HepG2 (cell line): ENCODE data around the gene PRICKLE2. TPM values are rescaled to one million over a fixed set of nuclear protein-coding genes. Genes with fewer than 3 reads are reported as not detected.

Experiments
- ATAC-seq: fragments of 200-7000 bp; cut with Tn5 transposase; 3 replicates; pipeline ENCODE4 v1.9.1; 2020; ENCODE audit warnings: mild to moderate bottlenecking, moderate library complexity
- BruUV-seq: library from RNA; stranded (reverse); fragments of 400-500 nt; replicated peaks from 2 replicates; lab custom pipeline; 2021; lab: Mats Ljungman, UMichigan
- CTCF ChIA-PET: fragments of 300-600 bp; formaldehyde crosslinking; extraction: SDS; loops from one replicate; lab custom pipeline; 2021; ENCODE audit warnings: low total read pairs, inconsistent platforms, low intra/inter-chr PET ratio; lab: Yijun Ruan, JAX
- POLR2A ChIA-PET: fragments of 350-600 bp; sonication (Branson Sonifier 250); formaldehyde crosslinking; loops from one replicate; lab custom pipeline; 2020; ENCODE audit warnings: antibody characterized with exemption, inconsistent platforms; lab: Yijun Ruan, JAX
- DNase-seq: peaks from one replicate; pipeline ENCODE4 v3.0.0-alpha.2; 2015; ENCODE audit warnings: low spot score
- FAIRE-seq: peaks from 3 replicates; lab custom pipeline; 2011; peaks lifted over from hg19 to GRCh38; lab: Jason Lieb, UNC
- H2AFZ ChIP-seq: one replicate; pipeline ENCODE4 v1.6.1; 2011; ENCODE audit warnings: low read length, inconsistent platforms
- H3K27ac ChIP-seq: fragments of 300-600 bp; 3 replicates; pipeline ENCODE4 v1.8.0; 2011; ENCODE audit warnings: mixed run types, mild to moderate bottlenecking, mixed read lengths, low read length, inconsistent platforms; ENCODE audit not compliant: insufficient read depth; ENCODE audit errors: extremely low read length
- H3K27me3 ChIP-seq, 2 experiments: fragments of 200-600 bp in 1 of 2; 2 replicates in 1 of 2; 3 replicates in 1 of 2; pipeline versions ENCODE4 v1.6.0 to v1.8.0; 2011; ENCODE audit warnings: low read length in 2 of 2, mild to moderate bottlenecking in 2 of 2, moderate library complexity in 2 of 2, inconsistent platforms in 1 of 2; ENCODE audit not compliant: insufficient read depth in 2 of 2, control insufficient read depth in 1 of 2
- H3K36me3 ChIP-seq, 2 experiments: fragments of 200-600 bp in 1 of 2; replicated peaks in 1 of 2; 2 replicates in 1 of 2; 3 replicates in 1 of 2; pipeline versions ENCODE4 v1.5.1 to v1.8.0; 2011; ENCODE audit warnings: low read length in 2 of 2, inconsistent platforms in 1 of 2; ENCODE audit not compliant: insufficient read depth in 2 of 2, control insufficient read depth in 1 of 2
- H3K4me1 ChIP-seq: 2 replicates; pipeline ENCODE4 v1.5.1; 2012; ENCODE audit warnings: low read length, inconsistent platforms; ENCODE audit not compliant: insufficient read depth
- H3K4me2 ChIP-seq: 2 replicates; pipeline ENCODE4 v1.6.0; 2011; ENCODE audit warnings: low read depth, low read length, inconsistent platforms
- H3K4me3 ChIP-seq, 3 experiments: fragments of 200-600 bp in 1 of 3; sonication (generic), shearing (Covaris generic) in 1 of 3; replicated peaks in 1 of 3; 2 replicates each; pipeline ENCODE4 v1.5.1; 2011 to 2016; ENCODE audit warnings: low read length in 3 of 3, inconsistent platforms in 2 of 3, low read depth in 2 of 3, mild to moderate bottlenecking in 2 of 3, control low read depth in 1 of 3, mixed read lengths in 1 of 3; ENCODE audit not compliant: insufficient read depth in 1 of 3
- H3K79me2 ChIP-seq: one replicate; pipeline ENCODE4 v1.6.1; 2011; ENCODE audit warnings: low read length, inconsistent platforms; ENCODE audit not compliant: insufficient read depth
- H3K9ac ChIP-seq: 2 replicates; pipeline ENCODE4 v1.6.0; 2011; ENCODE audit warnings: mild to moderate bottlenecking, low read depth, low read length, inconsistent platforms; ENCODE audit not compliant: insufficient read depth
- H3K9me3 ChIP-seq: 2 replicates; pipeline ENCODE4 v1.5.1; 2012; ENCODE audit warnings: mild to moderate bottlenecking, low read length
- H4K20me1 ChIP-seq: 2 replicates; pipeline ENCODE4 v1.6.0; 2011; ENCODE audit warnings: inconsistent platforms, mild to moderate bottlenecking, low read length, moderate library complexity; ENCODE audit not compliant: insufficient read depth
- ATF6 ChIP-seq: sonication (generic); formaldehyde crosslinking; conservative IDR thresholded peaks from 2 replicates; pipeline ENCODE4 v1.4.0; 2020; ENCODE audit warnings: missing genetic modification reagents
- DBP ChIP-seq: sonication (generic); formaldehyde crosslinking; IDR thresholded peaks from 2 replicates; pipeline ENCODE4 v1.4.0; 2020; ENCODE audit warnings: missing genetic modification reagents; ENCODE audit errors: not compliant biosample characterization
- NONO ChIP-seq, 2 experiments: fragments of 450-650 bp in 1 of 2; sonication (generic) in 1 of 2; formaldehyde crosslinking in 1 of 2; IDR thresholded peaks in 1 of 2; conservative IDR thresholded peaks in 1 of 2; 2 replicates each; pipeline versions ENCODE4 v1.6.1 to v1.8.0; 2017 to 2022; ENCODE audit warnings: mild to moderate bottlenecking in 1 of 2, missing genetic modification reagents in 1 of 2, moderate library complexity in 1 of 2
- PITX1 ChIP-seq: sonication (generic); formaldehyde crosslinking; IDR thresholded peaks from 2 replicates; pipeline ENCODE4 v1.5.1; 2020; ENCODE audit warnings: mild to moderate bottlenecking, missing genetic modification reagents
- TCF7 ChIP-seq: sonication (generic); IDR thresholded peaks from 2 replicates; pipeline ENCODE4 v1.6.1; 2016; ENCODE audit warnings: antibody characterized with exemption, low read depth
- ZNF207 ChIP-seq: fragments of 450-650 bp; IDR thresholded peaks from 2 replicates; pipeline ENCODE4 v1.6.1; 2016; ENCODE audit warnings: antibody characterized with exemption, borderline replicate concordance
- ZNF670 ChIP-seq: sonication (generic); formaldehyde crosslinking; IDR thresholded peaks from 2 replicates; pipeline ENCODE4 v1.8.0; 2022; ENCODE audit warnings: mild to moderate bottlenecking, missing genetic modification reagents, borderline replicate concordance
- WGBS: methylation state at CpG from one replicate; pipeline ENCODE4 v1.1.6; 2017; ENCODE audit warnings: low lambda C conversion rate; 5-methylcytosine and 5-hydroxymethylcytosine counted together
- in situ Hi-C: cut with HindIII; loops from 2 replicates; pipeline ENCODE4 v1.10.0; 2017; ENCODE audit warnings: low pct_unique_long_range_greater_than_20kb; ENCODE audit not compliant: extremely low pct_ligation_motif_present
- intact Hi-C: fragments of 100-400 bp; cut with micrococcal nuclease; formaldehyde crosslinking; loops from one replicate; pipeline ENCODE4 v1.10.0; 2022; ENCODE audit not compliant: unreplicated experiment
- polyA plus RNA-seq, 8 experiments: library from polyadenylated mRNA; depleted of rRNA in 3 of 8; stranded (reverse) in 7 of 8; unstranded in 1 of 8; fragments of >200 nt; fragmentation: Illumina TruSeq in 4 of 8; extraction: Trizol in 4 of 8; gene quantifications; 2 replicates each; pipeline versions ENCODE4 v1.2.1 to v1.2.3, GENCODE V29; 2011 to 2016; ENCODE audit warnings: low read depth in 4 of 8, missing spikeins in 1 of 8, mixed read lengths in 1 of 8; ENCODE audit not compliant: insufficient read depth in 1 of 8
- total RNA-seq, 5 experiments: library from RNA; depleted of rRNA; stranded (reverse); fragments of >200 nt; fragmentation: Illumina TruSeq; extraction: Trizol; gene quantifications; 2 replicates each; pipeline ENCODE4 v1.2.3, GENCODE V29; 2016; ENCODE audit warnings: low read depth in 1 of 5

PRICKLE2 gene
- total and polyA plus RNA-seq, 2 of the 13 experiments (the other 11 are each of a cell fraction or from before 2014, with no cell fraction given) = 0.01 to 0.07 TPM

- ATAC-seq = no peak
- H4K20me1 ChIP-seq = no peaks in the 10 kb centered on the region
- H3K79me2 ChIP-seq = no peaks in the 10 kb centered on the region
- H3K27ac ChIP-seq = no peak overlapping the region
- intact Hi-C loops = no loop called here
- no TSS peak for BruUV-seq
- POLR2A ChIA-PET = no interaction called here
- 16% methylated on average over 3 of the region's 4 CpGs for WGBS
- no peaks in the 10 kb centered on the region for H3K9me3 ChIP-seq
- CTCF ChIA-PET = no interaction called here
- no peak for TF ChIP-seq PITX1
- TF ChIP-seq ZNF207 = no peak
- no peak for TF ChIP-seq DBP (CRISPR knock-in tag)
- no peak for TF ChIP-seq ZNF670 (CRISPR knock-in tag)
- no peak for TF ChIP-seq NONO (IDR thresholded peaks at IDR 0.05)
- TF ChIP-seq NONO (CRISPR knock-in tag; conservative IDR thresholded peaks at IDR 0.05) = no peak
- no peak for TF ChIP-seq ATF6 (CRISPR knock-in tag)
- TF ChIP-seq TCF7 = no peak
- TF ChIP-seq, all 625 proteins: peak for 0
- Histone ChIP-seq H3K4me2 (no peak overlapping the region), H3K27me3 (no peaks in the 10 kb centered on the region), H3K4me1 (no peaks in the 10 kb centered on the region), H3K36me3 (no peaks in the 10 kb centered on the region), H2AFZ (no peak overlapping the region), H3K4me3 (no peak overlapping the region), H3K9ac (no peak overlapping the region)
- DNase-seq = no peak
- in situ Hi-C loops = no loop called here
- no peak for FAIRE-seq
Measured at GRCh38 chr3:64218746-64219145, 6.5 kb downstream of the PRICKLE2 start.
